Measurements from ENCODE around the gene CDON.
A peak's percentile ranks its signal among the peaks of the same experiment; 100 is the strongest.

Gene CDON

GRCh38 chr11:125944350-125945010 lies 118.2 kb downstream of the CDON start:
- DNase-seq (ENCODE audit: low read depth in 2 of 2) = no peak

GRCh38 chr11:125943661-125944349 lies 118.9 kb downstream of the CDON start:
- no peak for DNase-seq (ENCODE audit: low read depth in 2 of 2)

GRCh38 chr11:125942771-125943428 lies 119.8 kb downstream of the CDON start:
- DNase-seq (ENCODE audit: low read depth in 2 of 2) = no peak

- no peak for DNase-seq (ENCODE audit: low read depth in 2 of 2)
Observed at GRCh38 chr11:125941619-125942611, 120.8 kb downstream of the CDON start.

- DNase-seq (ENCODE audit: low read depth in 2 of 2) = no peak
Observed at GRCh38 chr11:125941267-125941618, 121.4 kb downstream of the CDON start.

GRCh38 chr11:125940145-125940544 lies 122.5 kb downstream of the CDON start:
- no peak for DNase-seq (ENCODE audit: low read depth in 2 of 2)

GRCh38 chr11:125939081-125939521 lies 123.6 kb downstream of the CDON start:
- no peak for DNase-seq (ENCODE audit: low read depth in 2 of 2)

- no peak for DNase-seq (ENCODE audit: low read depth in 2 of 2)
Observed at GRCh38 chr11:125938418-125938817, 124.2 kb downstream of the CDON start.

GRCh38 chr11:125935618-125936199 lies 127.0 kb downstream of the CDON start:
- peak; percentile 51 to 60 for DNase-seq (ENCODE audit: low read depth in 2 of 2)

- DNase-seq (ENCODE audit: low read depth in 2 of 2) = no peak
Observed at GRCh38 chr11:125935056-125935455, 127.6 kb downstream of the CDON start.

- DNase-seq (ENCODE audit: low read depth in 2 of 2) = no peak
Observed at GRCh38 chr11:125934473-125934872, 128.2 kb downstream of the CDON start.

GRCh38 chr11:125933030-125933813 lies 129.4 kb downstream of the CDON start:
- no peak for DNase-seq (ENCODE audit: low read depth in 2 of 2)

GRCh38 chr11:125932301-125932700 lies 130.4 kb downstream of the CDON start:
- DNase-seq (ENCODE audit: low read depth in 2 of 2) = no peak

- DNase-seq (ENCODE audit: low read depth in 2 of 2) = no peak
Observed at GRCh38 chr11:125931668-125932067, 131.0 kb downstream of the CDON start.

GRCh38 chr11:125931116-125931515 lies 131.6 kb downstream of the CDON start:
- DNase-seq (ENCODE audit: low read depth in 2 of 2) = no peak

- no peak for DNase-seq (ENCODE audit: low read depth in 2 of 2)
Observed at GRCh38 chr11:125930076-125930450, 132.6 kb downstream of the CDON start.

GRCh38 chr11:125929445-125930075 lies 133.1 kb downstream of the CDON start:
- DNase-seq (ENCODE audit: low read depth in 2 of 2) = no peak

- no peak for DNase-seq (ENCODE audit: low read depth in 2 of 2)
Observed at GRCh38 chr11:125926682-125927081, 136.0 kb downstream of the CDON start.

GRCh38 chr11:125925804-125926203 lies 136.9 kb downstream of the CDON start:
- no peak for DNase-seq (ENCODE audit: low read depth in 2 of 2)

GRCh38 chr11:125925247-125925740 lies 137.4 kb downstream of the CDON start:
- DNase-seq (ENCODE audit: low read depth in 2 of 2) = no peak

All from fibroblast of skin of left biceps (primary cell).